Right cardiac atrium (tissue), 5 donors: ENCODE results near the gene SAE1. TPM values are rescaled to one million over a fixed set of nuclear protein-coding genes. Genes with fewer than 3 reads are reported as not detected.

Source experiments
- ATAC-seq, 2 donors: fragments of 200-7000 bp; cut with Tn5 transposase; one replicate each; pipeline versions ENCODE4 v1.8.0 to v1.9.1; 2020; ENCODE audit warnings: moderate library complexity in 2 of 2, mild to moderate bottlenecking in 1 of 2
- DNase-seq, 3 donors: peaks; one replicate each; pipeline ENCODE4 v3.0.0-alpha.2; 2020
- H3K27ac ChIP-seq: one replicate; pipeline ENCODE4 v1.5.1; 2013; ENCODE audit warnings: mild to moderate bottlenecking, low read length, control low read depth, moderate library complexity
- H3K27me3 ChIP-seq: one replicate; pipeline ENCODE4 v1.6.1; 2013; ENCODE audit not compliant: control insufficient read depth, insufficient read depth
- H3K4me1 ChIP-seq: one replicate; pipeline ENCODE4 v1.6.1; 2013; ENCODE audit warnings: low read length; ENCODE audit not compliant: control insufficient read depth, insufficient read depth
- H3K4me3 ChIP-seq: one replicate; pipeline ENCODE4 v1.5.1; 2013; ENCODE audit warnings: low read length, control low read depth
- H3K9me3 ChIP-seq: one replicate; pipeline ENCODE4 v1.6.1; 2013; ENCODE audit warnings: low read length; ENCODE audit not compliant: control insufficient read depth
- WGBS: extraction: QIAGEN DNeasy Blood & Tissue Kit; methylation state at CpG from one replicate; pipeline ENCODE4 v1.1.7; 2013; 5-methylcytosine and 5-hydroxymethylcytosine counted together
- intact Hi-C, 4 donors: fragments of 100-400 bp; cut with DNase I; formaldehyde crosslinking; loops; one replicate each; pipeline versions ENCODE4 v1.11.0 to v1.14.0; 2022 to 2023
- polyA plus RNA-seq: library from polyadenylated mRNA; stranded (reverse); fragments of 200-250 nt; gene quantifications from one replicate; pipeline ENCODE4 v1.2.3, GENCODE V29; 2013
- total RNA-seq, 4 donors: library from RNA; stranded (reverse); fragmentation: NEBNext Ultra II Directional; extraction: Animal tissue kit (Norgen Biotek cat#: 25700); gene quantifications; one replicate each; pipeline ENCODE4 v1.2.1, GENCODE V29; 2021
- donor health status: healthy with polysubstance abuse.
- donor health status: DM: no; HTN: yes; CAD: no.
- donor health status: DM: no; HTN: no; CAD: no.
- donor health status: DM: no; HTN: yes; CAD: no; lungs with severe emphysema.
- donor health status: DM: yes; HTN: yes; CAD: no.

Gene SAE1
- total and polyA plus RNA-seq, 5 donors, result 34.0 to 57.0 (median 53.3) TPM

DNA sequence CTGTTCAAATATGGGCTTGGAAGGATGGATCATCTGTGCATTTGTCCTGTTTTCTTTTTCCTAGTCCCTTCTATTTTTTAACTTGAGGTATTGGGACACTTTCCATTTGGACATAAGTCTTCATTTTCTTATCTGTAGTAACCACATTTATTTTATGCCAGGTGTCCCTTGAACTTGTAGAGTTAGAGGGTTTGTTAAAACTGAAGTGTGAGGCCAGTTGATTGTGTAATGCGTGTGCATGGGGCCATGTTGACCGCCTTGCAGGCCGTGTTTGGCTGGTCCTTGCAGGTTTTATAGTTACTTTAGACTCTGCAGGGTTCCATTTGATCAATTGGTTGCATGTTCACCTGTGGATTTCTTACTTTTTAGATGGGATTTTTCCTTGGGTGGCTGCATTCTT lies 21.0 kb downstream of the SAE1 start:
- Histone ChIP-seq H3K4me1 (no peaks in the 10 kb centered on the region), H3K27me3 (no peaks in the 10 kb centered on the region), H3K4me3 (no peak overlapping the region), H3K9me3 (no peaks in the 10 kb centered on the region), H3K27ac (no peak overlapping the region)
- intact Hi-C loops, result loop anchor here in 1 of 4 donors (10.0 kb wide), 1 partner anchor 53 kb away; no protein-coding TSS in a partner anchor
- 94% methylated on average over 3 of the region's 3 CpGs for WGBS
- DNase-seq (no peak), ATAC-seq (no peak)

DNA sequence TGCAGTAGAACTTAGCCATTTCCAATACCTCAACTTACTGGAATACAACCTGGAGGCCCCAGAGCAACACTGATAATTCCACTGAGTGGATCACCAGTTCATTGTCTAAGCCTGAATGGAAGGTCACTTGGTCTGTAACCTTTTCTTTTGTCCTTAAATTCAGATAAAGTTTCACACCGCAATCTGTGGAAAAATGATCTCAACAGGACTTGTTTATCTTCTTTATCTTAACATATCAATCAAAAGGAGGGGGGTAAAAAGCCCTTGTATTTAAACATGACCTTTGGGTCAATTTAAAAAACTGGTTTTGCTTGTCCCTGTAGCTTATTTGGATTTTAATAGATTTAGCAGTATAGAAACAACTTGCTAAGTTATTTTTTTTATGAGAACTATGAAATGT lies 21.6 kb downstream of the SAE1 start:
- H3K9me3 ChIP-seq, result no peaks in the 10 kb centered on the region
- intact Hi-C loops, result loop anchor here in 1 of 4 donors (10.0 kb wide), 1 partner anchor 53 kb away; no protein-coding TSS in a partner anchor
- H3K27ac ChIP-seq, result no peak overlapping the region
- no peaks in the 10 kb centered on the region for H3K27me3 ChIP-seq
- no peak overlapping the region for H3K4me3 ChIP-seq
- DNase-seq (no peak), ATAC-seq (no peak)
- WGBS, result 70% methylated on average over 1 of the region's 1 CpG
- H3K4me1 ChIP-seq, result peaks cover 3% of the 10 kb centered on the region

- Histone ChIP-seq H3K27ac (no peak overlapping the region), H3K27me3 (no peaks in the 10 kb centered on the region), H3K9me3 (no peaks in the 10 kb centered on the region), H3K4me1 (peaks cover 8% of the 10 kb centered on the region), H3K4me3 (no peak overlapping the region)
- intact Hi-C loops, result loop anchor here in 1 of 4 donors (10.0 kb wide), 1 partner anchor 52 kb away; no protein-coding TSS in a partner anchor
- ATAC-seq (no peak), DNase-seq (no peak)
- WGBS, result 84% methylated on average over 2 of the region's 2 CpGs
Measured at GRCh38 chr19:47152632-47153031, 22.0 kb downstream of the SAE1 start.

GRCh38 chr19:47153266-47153665 lies 22.6 kb downstream of the SAE1 start:
- intact Hi-C loops, result loop anchor here in 1 of 4 donors (10.0 kb wide), 1 partner anchor 52 kb away; no protein-coding TSS in a partner anchor
- H3K4me1 ChIP-seq, result peaks cover 14% of the 10 kb centered on the region
- 81% methylated on average over 2 of the region's 2 CpGs for WGBS

GRCh38 chr19:47155148-47155547 lies 24.5 kb downstream of the SAE1 start:
- H3K27ac ChIP-seq, result no peak overlapping the region
- 62% methylated on average over 7 of the region's 7 CpGs for WGBS
- ATAC-seq (peak in 1 of 2 donors; percentile 36), DNase-seq (peak; percentile 43 to 73 (median 67))
- intact Hi-C loops, result loop anchor here in 1 of 4 donors (10.0 kb wide), 1 partner anchor 50 kb away; no protein-coding TSS in a partner anchor
- H3K4me3 ChIP-seq, result no peak overlapping the region
- H3K27me3 ChIP-seq, result no peaks in the 10 kb centered on the region
- peaks cover 21% of the 10 kb centered on the region for H3K4me1 ChIP-seq
- no peaks in the 10 kb centered on the region for H3K9me3 ChIP-seq

More at GRCh38 chr19:47153266-47153665, 22.6 kb downstream of the SAE1 start:
- Histone ChIP-seq H3K27me3 (no peaks in the 10 kb centered on the region), H3K9me3 (no peaks in the 10 kb centered on the region), H3K4me3 (no peak overlapping the region), H3K27ac (no peak overlapping the region)
- no peak for ATAC-seq
- no peak for DNase-seq

GRCh38 chr19:47156861-47157430 lies 26.3 kb downstream of the SAE1 start:
- Histone ChIP-seq H3K4me3 (no peak overlapping the region), H3K4me1 (peaks cover 21% of the 10 kb centered on the region), H3K9me3 (no peaks in the 10 kb centered on the region), H3K27me3 (no peaks in the 10 kb centered on the region), H3K27ac (peak overlapping the region; percentile 87)
- no peak for DNase-seq
- intact Hi-C loops, result loop anchor here in 1 of 4 donors (10.0 kb wide), 1 partner anchor 48 kb away; no protein-coding TSS in a partner anchor
- 53% methylated on average over 7 of the region's 7 CpGs for WGBS
- ATAC-seq, result no peak

GRCh38 chr19:47157431-47158321 lies 27.0 kb downstream of the SAE1 start:
- WGBS, result 23% methylated on average over 10 of the region's 10 CpGs
- peaks cover 21% of the 10 kb centered on the region for H3K4me1 ChIP-seq
- peak; percentile 78 to 94 for ATAC-seq
- intact Hi-C loops, result loop anchor here in 1 of 4 donors (10.0 kb wide), 1 partner anchor 47 kb away; no protein-coding TSS in a partner anchor
- H3K9me3 ChIP-seq, result no peaks in the 10 kb centered on the region
- DNase-seq, result peak; percentile 66 to 77 (median 74)
- peak overlapping the region; percentile 87 for H3K27ac ChIP-seq
- H3K4me3 ChIP-seq, result no peak overlapping the region
- H3K27me3 ChIP-seq, result no peaks in the 10 kb centered on the region

- peak; percentile 65 to 83 for ATAC-seq
- DNase-seq, result peak; percentile 22 to 57 (median 57)
- intact Hi-C loops, result loop anchor here in 1 of 4 donors (10.0 kb wide), 1 partner anchor 46 kb away; no protein-coding TSS in a partner anchor
- Histone ChIP-seq H3K4me3 (no peak overlapping the region), H3K27me3 (no peaks in the 10 kb centered on the region), H3K4me1 (peaks cover 21% of the 10 kb centered on the region), H3K9me3 (no peaks in the 10 kb centered on the region), H3K27ac (peak overlapping the region; percentile 87)
- 32% methylated on average over 8 of the region's 8 CpGs for WGBS
Measured at GRCh38 chr19:47158367-47158791, 27.7 kb downstream of the SAE1 start.

- H3K4me3 ChIP-seq, result no peak overlapping the region
- peaks cover 21% of the 10 kb centered on the region for H3K4me1 ChIP-seq
- no peak for ATAC-seq
- H3K27ac ChIP-seq, result peak overlapping the region; percentile 87
- H3K27me3 ChIP-seq, result no peaks in the 10 kb centered on the region
- DNase-seq, result no peak
- WGBS, result 75% methylated on average over 7 of the region's 7 CpGs
- no peaks in the 10 kb centered on the region for H3K9me3 ChIP-seq
- intact Hi-C loops, result loop anchor here in 1 of 4 donors (10.0 kb wide), 1 partner anchor 46 kb away; no protein-coding TSS in a partner anchor
Measured at GRCh38 chr19:47158879-47159503, 28.4 kb downstream of the SAE1 start.

DNA sequence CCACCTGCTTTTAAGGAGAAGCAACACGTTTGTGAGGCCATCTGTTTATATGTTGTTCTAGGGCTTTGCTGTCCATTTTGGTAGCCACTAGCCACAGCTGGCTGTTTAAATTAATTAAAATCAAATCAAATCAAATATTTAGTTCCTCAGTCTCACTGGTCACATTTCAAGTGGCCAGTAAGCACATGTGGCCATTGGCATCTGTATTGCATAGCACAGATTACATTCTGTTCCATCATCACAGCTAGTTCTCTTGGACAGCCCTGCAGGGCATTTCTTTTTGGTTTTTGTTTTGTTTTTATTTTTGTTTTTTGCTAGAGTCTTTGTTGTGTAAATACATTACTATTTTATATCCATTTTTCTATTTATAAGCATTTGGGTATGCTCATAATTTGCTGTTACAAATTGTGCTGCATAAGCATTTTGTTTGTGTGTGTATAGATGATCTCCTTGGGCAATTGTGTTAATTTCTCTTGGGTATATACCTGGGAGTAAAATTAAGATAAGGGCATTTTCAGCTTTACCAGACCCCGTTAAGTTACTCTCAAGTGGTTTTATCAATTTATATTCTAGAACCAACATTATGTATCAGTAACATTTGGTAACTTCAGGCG lies 31.3 kb downstream of the SAE1 start:
- no peak for DNase-seq
- Histone ChIP-seq H3K9me3 (no peaks in the 10 kb centered on the region), H3K4me3 (no peak overlapping the region), H3K27me3 (no peaks in the 10 kb centered on the region), H3K27ac (no peak overlapping the region), H3K4me1 (peaks cover 21% of the 10 kb centered on the region)
- no peak for ATAC-seq
- WGBS, result 69% methylated on average over 3 of the region's 3 CpGs
- intact Hi-C loops, result no loop called here
